WERI-Rb-1 (cell line): Measurements from ENCODE around the gene ESPL1.

Experiments used
- DNase-seq: peaks from one replicate; pipeline ENCODE4 v3.0.0-alpha.2; 2020
- H3K27ac ChIP-seq: fragments of 250-450 bp; sonication (Bioruptor Pico); 2 replicates; pipeline ENCODE4 v1.5.1; 2020; ENCODE audit warnings: mild to moderate bottlenecking, moderate library complexity
- H3K27me3 ChIP-seq: fragments of 250-450 bp; sonication (Bioruptor Pico); 2 replicates; pipeline ENCODE4 v1.5.1; 2021; ENCODE audit warnings: mild to moderate bottlenecking, low read depth, moderate library complexity; ENCODE audit not compliant: insufficient read depth, severe bottlenecking
- H3K36me3 ChIP-seq: fragments of 250-450 bp; sonication (Bioruptor Pico); 2 replicates; pipeline ENCODE4 v1.5.1; 2020; ENCODE audit warnings: mild to moderate bottlenecking, moderate library complexity
- H3K4me3 ChIP-seq: 2 replicates; pipeline ENCODE4 v1.5.1; 2011; ENCODE audit warnings: low read depth, mild to moderate bottlenecking, control low read depth, low read length
- H3K9me3 ChIP-seq: fragments of 250-450 bp; sonication (Bioruptor Pico); 2 replicates; pipeline ENCODE4 v1.5.1; 2021; ENCODE audit warnings: mild to moderate bottlenecking, moderate library complexity; ENCODE audit not compliant: severe bottlenecking
- TF ChIP-seq, protein P1 (sequence below): IDR thresholded peaks from 2 replicates; pipeline ENCODE4 v1.5.1; 2011; ENCODE audit warnings: low read depth, mild to moderate bottlenecking, control low read depth, inconsistent platforms, low read length

The ESPL1 gene

DNA sequence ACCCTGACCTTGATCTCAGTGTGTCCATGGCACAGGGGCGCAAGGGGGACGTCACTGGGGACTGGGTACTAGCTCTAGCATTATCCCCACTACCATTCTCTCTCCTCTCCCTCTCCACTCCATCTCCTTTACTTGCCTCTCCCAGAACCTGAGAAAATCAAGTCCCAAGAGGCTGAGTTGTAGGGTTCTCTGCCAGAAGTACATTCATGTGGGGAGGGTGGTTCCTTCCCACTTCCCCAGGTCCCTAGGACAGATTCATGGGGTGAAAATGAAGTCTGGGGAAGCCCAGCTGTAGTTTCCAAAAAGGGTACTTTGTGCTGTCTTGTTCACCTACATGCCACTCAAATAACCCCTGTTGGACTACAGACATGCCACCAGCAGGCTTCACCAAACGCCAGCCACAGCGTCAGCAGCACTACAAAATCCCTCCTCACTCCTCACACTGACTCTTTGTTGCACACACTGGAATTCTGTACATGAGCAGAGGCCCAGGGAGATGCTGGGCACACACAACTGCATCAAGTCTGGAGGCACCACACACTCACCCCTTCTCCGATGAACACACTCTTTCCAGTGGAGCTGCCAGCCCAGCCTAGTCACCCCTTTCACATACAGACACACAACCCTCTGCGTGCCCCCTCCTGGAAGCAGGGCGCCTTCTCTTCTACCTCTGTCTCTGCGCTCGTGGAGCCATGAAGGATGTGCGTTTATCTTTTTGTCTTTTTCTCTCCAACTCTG is 43.0 kb upstream of the ESPL1 start:
- Histone ChIP-seq H3K4me3 (no peak overlapping the region), H3K36me3 (no peaks in the 10 kb centered on the region), H3K9me3 (no peaks in the 10 kb centered on the region), H3K27ac (peak overlapping the region; percentile 70), H3K27me3 (no peaks in the 10 kb centered on the region)
- DNase-seq, result no peak
- TF ChIP-seq, protein P1, sequence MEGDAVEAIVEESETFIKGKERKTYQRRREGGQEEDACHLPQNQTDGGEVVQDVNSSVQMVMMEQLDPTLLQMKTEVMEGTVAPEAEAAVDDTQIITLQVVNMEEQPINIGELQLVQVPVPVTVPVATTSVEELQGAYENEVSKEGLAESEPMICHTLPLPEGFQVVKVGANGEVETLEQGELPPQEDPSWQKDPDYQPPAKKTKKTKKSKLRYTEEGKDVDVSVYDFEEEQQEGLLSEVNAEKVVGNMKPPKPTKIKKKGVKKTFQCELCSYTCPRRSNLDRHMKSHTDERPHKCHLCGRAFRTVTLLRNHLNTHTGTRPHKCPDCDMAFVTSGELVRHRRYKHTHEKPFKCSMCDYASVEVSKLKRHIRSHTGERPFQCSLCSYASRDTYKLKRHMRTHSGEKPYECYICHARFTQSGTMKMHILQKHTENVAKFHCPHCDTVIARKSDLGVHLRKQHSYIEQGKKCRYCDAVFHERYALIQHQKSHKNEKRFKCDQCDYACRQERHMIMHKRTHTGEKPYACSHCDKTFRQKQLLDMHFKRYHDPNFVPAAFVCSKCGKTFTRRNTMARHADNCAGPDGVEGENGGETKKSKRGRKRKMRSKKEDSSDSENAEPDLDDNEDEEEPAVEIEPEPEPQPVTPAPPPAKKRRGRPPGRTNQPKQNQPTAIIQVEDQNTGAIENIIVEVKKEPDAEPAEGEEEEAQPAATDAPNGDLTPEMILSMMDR, result no peak

DNA sequence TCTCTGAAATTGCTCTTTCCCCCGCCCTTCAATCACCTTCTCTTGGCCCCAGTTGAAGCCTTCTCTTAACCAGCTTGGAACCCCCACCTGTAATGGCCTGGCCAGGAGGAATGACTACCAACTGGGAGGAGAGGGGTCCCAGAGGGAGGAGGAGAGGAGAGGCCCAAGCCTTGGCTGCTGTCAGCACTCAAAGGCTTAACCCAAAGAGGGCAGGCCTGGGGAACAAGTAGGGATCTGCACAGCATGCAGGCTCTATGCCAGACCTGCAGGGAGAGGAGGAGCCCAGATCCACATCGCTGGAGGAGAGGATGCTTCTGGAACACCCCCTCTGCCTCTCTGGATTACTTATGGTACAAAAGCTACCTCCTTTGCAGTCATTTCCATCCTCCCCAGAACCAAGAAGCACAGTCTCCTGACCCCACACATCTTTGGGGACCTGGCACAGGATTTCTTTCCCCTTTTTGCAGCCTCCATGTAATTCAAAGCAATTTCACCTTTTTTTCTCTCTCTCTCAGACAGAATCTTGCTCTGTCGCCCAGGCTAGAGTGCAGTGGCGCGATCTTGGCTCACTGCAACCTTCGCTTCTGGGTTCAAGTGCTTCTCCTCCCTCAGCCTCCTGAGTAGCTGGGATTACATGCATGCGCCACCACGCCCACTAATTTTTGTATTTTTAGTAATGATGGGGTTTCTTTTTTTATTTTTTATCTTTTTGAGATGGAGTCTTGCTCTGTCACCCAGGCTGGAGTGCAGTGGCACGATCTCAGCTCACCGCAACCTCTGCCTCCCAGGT is 42.3 kb upstream of the ESPL1 start:
- Histone ChIP-seq H3K36me3 (no peaks in the 10 kb centered on the region), H3K4me3 (no peak overlapping the region), H3K27me3 (no peaks in the 10 kb centered on the region), H3K9me3 (no peaks in the 10 kb centered on the region), H3K27ac (peak overlapping the region; percentile 70)
- peak; percentile 59 for DNase-seq
- TF ChIP-seq, protein P1, result no peak

DNA sequence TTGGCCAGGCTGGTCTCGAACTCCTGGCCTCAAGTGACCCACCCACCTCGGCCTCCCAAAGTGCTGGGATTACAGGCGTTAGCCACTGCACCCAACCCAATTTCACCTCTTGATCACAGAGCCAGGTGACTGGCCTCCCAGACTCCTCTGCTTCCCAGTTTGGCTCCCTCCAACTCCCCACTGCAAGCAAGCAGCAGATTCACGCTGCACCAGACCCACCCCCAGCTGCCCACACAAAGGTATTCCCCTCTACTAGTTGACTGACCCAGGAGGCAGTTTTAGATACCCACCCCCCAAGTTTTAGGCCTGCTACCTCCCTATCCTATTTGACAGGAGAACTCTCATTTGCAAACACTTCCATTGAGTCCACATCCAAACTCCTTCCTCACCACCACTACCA is 41.3 kb upstream of the ESPL1 start:
- TF ChIP-seq, protein P1, result no peak
- Histone ChIP-seq H3K9me3 (no peaks in the 10 kb centered on the region), H3K27me3 (no peaks in the 10 kb centered on the region), H3K36me3 (no peaks in the 10 kb centered on the region), H3K27ac (no peak overlapping the region), H3K4me3 (no peak overlapping the region)
- no peak for DNase-seq

DNA sequence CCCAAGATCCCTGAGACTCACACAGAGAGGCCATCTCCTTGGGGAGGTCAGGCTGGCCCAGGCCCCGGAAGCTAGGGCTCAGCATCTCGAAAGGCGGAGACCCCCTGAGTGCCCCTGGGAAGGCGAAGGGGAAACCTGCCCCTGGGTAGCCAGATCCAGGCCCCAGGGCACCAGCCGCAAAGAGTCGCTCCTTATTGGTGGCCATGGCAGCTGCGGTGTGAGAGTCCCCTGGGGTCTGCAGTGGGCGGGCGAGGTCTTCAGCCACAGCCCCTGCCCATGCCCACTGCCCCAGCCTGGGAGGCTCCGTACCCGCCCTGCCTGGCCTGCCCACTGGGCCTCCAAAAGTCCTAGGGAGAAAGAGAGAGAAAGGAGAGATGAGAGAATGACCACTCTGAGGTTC is 40.8 kb upstream of the ESPL1 start:
- Histone ChIP-seq H3K27me3 (no peaks in the 10 kb centered on the region), H3K27ac (no peak overlapping the region), H3K4me3 (no peak overlapping the region), H3K9me3 (no peaks in the 10 kb centered on the region), H3K36me3 (no peaks in the 10 kb centered on the region)
- no peak for DNase-seq
- TF ChIP-seq, protein P1, result no peak

DNA sequence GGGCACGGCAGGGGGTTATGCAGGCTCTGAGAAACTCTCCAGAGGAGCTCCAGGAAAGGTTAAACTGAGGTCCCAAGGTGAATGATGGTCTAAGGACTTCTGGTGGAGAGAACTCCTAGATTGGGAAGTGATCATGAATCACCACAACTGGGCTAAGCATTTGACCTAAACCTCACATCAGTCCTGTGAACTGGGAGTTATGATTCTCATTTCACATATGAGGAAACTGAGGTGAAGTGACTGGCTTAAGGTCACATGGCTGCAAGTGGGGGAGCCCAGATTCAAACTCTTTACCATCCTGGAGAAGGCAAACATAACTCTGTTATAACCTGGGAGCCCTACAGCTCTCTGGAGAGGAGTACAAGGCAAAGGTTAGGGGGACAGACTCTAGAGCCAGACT is 40.3 kb upstream of the ESPL1 start:
- no peak overlapping the region for H3K4me3 ChIP-seq
- no peaks in the 10 kb centered on the region for H3K36me3 ChIP-seq
- no peak for DNase-seq
- H3K27me3 ChIP-seq, result no peaks in the 10 kb centered on the region
- no peaks in the 10 kb centered on the region for H3K9me3 ChIP-seq
- TF ChIP-seq, protein P1, result no peak
- no peak overlapping the region for H3K27ac ChIP-seq
